HG02678 (cell line): ENCODE results near the gene POLR3C.

Experiments
- ATAC-seq: cut with Tn5 transposase; IDR thresholded peaks from one replicate; pipeline ENCODE4 v1.9.1; 2021; ENCODE audit warnings: mild to moderate bottlenecking, moderate library complexity; ENCODE audit not compliant: unreplicated experiment

Gene POLR3C

GRCh38 chr1:145863282-145864018 lies 39.5 kb downstream of the POLR3C start:
- no peak for ATAC-seq

- no peak for ATAC-seq
Measured at GRCh38 chr1:145868232-145868631, 44.2 kb downstream of the POLR3C start.

DNA sequence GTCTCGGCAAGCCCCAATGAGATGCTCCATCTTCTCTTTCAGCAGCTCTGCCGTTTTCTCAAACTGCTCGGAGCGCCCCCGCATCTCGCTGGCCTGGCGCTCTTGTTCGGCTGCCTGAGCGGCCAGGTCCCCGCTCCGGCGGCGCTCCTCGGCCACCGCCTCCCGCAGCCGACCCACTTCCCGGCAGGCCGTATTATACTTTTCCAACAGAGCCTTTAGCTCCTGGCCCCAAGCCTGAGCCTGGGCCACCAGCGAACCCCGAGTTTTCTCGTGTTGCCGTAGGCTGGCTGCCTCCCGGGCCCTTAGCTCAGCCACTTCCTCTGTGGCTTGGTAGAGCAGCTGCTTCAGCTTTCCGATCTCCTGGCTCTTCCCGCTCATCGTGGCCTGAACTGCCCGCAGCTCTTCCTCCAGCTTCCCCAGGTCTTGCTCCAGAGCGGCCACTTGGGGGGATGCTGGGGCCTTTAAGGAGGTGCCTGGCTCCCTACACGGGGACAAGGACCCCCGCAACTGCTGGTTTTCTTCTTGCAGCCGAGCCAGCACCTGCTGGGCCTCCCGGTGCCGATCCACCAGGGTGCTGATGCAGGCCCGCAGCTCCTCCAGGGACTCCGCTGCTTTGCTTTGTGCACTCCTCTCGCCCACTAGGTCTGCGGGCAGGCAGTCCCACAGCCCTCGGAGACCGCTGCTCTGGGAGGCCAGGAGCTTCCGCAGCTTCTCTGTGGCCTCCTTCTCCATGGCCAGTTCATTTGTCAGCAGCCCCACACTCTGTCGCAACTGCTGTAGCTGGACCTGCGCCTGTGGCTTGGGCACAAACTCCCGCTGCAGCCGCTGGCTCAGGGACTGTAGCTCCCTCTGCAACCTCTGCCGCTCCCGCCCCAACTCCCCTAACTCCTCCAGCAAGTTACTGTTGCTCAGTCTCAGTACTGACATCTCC lies 48.3 kb downstream of the POLR3C start:
- peak; percentile 42 for ATAC-seq

DNA sequence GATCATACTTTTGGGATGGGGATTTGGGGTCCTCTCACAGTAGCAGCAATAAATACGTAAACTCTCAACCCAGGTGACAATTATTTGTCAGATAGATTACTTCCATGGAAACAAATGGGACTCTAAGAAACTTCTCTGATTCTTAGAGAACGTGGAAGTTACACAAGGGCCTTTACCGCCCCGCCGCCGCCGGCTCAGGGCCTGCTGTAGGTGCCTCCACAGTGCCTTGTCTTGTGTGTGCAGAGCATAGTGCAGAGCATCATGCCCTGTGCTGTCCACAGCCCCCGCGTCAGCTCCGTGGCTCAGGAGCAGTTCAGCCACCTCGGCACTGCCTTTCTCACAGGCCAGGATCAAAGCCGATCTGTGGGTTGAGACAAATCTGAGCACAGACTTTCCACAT lies 50.6 kb downstream of the POLR3C start:
- no peak for ATAC-seq

- ATAC-seq = no peak
Measured at GRCh38 chr1:145877923-145878486, 54.0 kb downstream of the POLR3C start.

DNA sequence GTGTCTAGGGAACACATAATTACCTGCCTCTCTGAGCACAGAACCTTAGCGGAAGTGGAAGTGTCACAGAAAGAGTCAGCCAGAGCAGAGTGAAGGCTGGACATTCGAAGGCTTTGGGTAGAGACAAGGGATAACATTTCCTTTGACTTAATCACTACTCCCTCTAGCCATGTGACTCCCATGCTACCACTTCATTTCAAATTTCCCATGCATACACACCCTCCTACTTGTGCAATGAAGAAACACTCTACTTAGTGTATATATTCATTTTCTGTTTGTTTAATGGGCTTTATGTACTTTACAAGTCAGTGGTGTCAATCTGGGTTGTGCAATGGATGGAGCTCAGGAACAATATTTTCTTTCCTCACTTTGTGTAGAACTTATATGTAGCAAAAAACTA lies 54.7 kb downstream of the POLR3C start:
- ATAC-seq = no peak

- no peak for ATAC-seq
Measured at GRCh38 chr1:145879775-145880174, 55.8 kb downstream of the POLR3C start.

DNA sequence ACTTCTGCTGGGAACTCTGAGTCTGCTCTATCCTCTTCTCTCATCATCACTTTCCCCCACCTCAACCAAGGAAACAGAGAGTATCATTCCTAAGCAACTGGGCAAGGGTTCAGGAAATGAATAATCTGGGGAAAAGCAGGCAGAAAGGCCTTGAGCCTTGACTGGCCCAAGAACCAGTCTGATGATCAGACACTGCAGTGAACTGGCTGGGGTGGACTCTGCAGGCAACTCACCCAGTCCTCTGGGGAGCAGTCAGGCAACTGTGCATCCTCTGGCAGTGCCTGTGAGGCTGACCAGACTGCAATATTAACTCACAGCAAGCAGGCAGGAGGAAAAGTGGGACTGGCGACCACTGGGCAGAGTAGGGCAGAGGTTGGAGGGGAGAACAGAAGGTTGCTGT lies 60.7 kb downstream of the POLR3C start:
- ATAC-seq = no peak

GRCh38 chr1:145885738-145886287 lies 61.8 kb downstream of the POLR3C start, which contains the start of gene ANKRD35:
Gene ANKRD35 (minus strand): TSS chr1:145885866. CDS start chr1:145885758, 108 bp downstream.
- ATAC-seq = peak; percentile 100

GRCh38 chr1:145886390-145886789 lies 62.4 kb downstream of the POLR3C start:
- ATAC-seq = no peak

DNA sequence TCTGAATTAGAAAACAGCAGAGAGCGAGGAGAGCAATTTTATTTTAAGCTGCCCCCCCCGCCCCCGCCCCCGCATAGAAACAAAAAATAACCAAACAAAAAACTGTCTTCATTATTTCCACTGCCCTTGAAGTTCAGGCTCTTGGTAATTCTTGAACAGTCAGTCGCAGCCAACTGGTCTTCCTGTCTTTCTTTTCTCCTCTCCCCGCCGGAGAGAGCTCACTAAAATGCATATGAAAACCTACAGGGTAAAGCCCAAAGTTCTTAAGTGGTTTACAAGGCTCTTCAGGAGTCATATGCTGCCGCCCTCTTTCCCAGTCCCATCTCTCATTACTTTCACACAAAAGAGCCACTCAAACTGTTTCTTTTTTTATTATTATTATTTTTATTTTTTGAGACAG lies 62.8 kb downstream of the POLR3C start:
- no peak for ATAC-seq

- ATAC-seq = no peak
Measured at GRCh38 chr1:145887631-145888030, 63.6 kb downstream of the POLR3C start.

- no peak for ATAC-seq
Measured at GRCh38 chr1:145889722-145890121, 65.7 kb downstream of the POLR3C start.

GRCh38 chr1:145891143-145891542 lies 67.1 kb downstream of the POLR3C start:
- ATAC-seq = no peak

DNA sequence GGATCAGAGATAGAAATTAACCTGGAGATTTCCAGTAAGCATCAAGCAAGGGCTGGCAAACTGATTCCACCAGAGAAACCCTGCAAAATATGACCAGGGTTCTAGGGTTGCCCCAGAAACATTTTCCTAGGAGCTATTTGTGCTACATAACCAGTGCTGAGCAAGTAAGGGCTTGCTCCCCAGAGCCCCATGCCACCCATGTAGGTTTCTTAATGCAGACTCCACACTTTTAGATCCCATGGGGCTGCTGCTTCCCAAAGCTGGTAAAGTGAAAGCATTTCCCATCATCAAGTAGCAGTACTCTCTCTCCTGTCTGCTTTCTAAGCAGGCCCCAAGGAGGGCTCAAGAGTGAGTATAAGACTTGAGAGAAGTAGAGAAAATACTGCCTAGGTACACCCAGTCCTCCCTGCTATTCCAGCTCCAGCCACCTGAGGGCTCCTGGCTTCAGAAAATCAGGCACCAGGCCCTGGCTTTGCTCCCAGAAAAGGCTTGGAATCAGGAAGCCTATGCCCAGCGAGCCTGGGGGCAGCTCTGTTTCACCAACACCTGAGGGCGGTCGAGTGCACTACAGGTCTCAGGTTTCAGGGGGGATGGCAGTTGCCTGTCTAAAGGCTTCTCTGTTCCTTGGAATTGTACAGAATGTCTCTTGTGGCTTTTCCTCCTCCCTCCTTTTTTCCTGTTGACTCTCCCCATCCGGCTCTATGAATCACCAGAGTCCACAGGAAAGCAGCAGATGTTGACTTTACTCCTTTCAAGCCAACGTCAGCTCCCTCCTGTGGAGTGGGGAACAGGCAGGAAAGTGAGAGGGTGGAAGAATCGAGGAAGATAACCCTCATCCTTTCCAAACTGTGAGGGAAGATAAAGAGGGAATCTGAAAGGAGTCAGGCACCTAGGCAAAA lies 67.8 kb downstream of the POLR3C start:
- no peak for ATAC-seq

DNA sequence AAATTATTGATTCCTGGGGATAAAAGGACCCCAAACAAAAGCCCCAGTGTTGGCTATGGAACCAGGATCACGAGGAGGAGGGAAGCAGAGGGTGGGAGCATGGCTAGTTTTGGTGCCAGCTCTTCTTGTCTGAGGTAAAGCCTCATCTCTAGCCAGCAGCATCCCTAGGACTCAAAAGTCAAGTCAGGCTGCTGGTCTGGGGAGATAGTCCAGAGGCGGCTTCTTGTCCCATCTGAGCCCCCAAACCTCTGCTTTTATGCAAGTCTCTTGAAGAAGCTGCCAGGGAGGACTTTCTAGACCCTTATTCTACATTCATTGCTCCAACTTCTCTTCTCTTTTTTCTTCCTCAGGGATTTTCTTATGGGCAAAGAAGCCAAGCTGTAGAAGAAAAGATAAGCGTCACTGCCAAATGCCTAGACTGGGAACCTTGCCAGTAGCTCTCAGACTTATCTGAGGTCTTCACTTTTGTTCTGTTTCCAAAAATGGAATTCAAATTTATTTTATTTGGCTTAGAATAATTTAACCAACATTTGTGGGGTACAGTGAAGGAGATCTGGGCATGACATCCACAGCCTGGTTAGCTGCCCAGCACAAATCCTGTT lies 68.6 kb downstream of the POLR3C start:
- no peak for ATAC-seq

GRCh38 chr1:145893306-145894055 lies 69.5 kb downstream of the POLR3C start:
- ATAC-seq = no peak
